Measurements from ENCODE around the gene LYST. TPM values are rescaled to one million over a fixed set of nuclear protein-coding genes. Genes with fewer than 3 reads are reported as not detected.
"Not testable (repeated sequence)": the region's sequence is repeated elsewhere in the genome, so short reads cannot be mapped to it uniquely, and the experiment has no call there.

LYST gene
- total RNA-seq, 1 experiment from 2014 or later, result 1.0 TPM

- no peak for DNase-seq (ENCODE audit: low spot score)
These were observed 44.0 kb downstream of the LYST start for GRCh38 chr1:235822685-235823084.

GRCh38 chr1:235821361-235821981 lies 45.2 kb downstream of the LYST start:
- DNase-seq (ENCODE audit: low spot score), result no peak

- no peak for DNase-seq (ENCODE audit: low spot score)
These were observed 46.6 kb downstream of the LYST start for GRCh38 chr1:235820061-235820460.

- DNase-seq (ENCODE audit: low spot score), result no peak
These were observed 48.0 kb downstream of the LYST start for GRCh38 chr1:235818632-235819136.

- no peak for DNase-seq (ENCODE audit: low spot score)
These were observed 49.5 kb downstream of the LYST start for GRCh38 chr1:235817101-235817728.

GRCh38 chr1:235809688-235810397 lies 56.9 kb downstream of the LYST start:
- no peak for DNase-seq (ENCODE audit: low spot score)

GRCh38 chr1:235808223-235808622 lies 58.5 kb downstream of the LYST start:
- no peak for DNase-seq (ENCODE audit: low spot score)

GRCh38 chr1:235806123-235806522 lies 60.6 kb downstream of the LYST start:
- no peak for DNase-seq (ENCODE audit: low spot score)

- DNase-seq (ENCODE audit: low spot score), result no peak
These were observed 63.9 kb downstream of the LYST start for GRCh38 chr1:235802573-235803346.

GRCh38 chr1:235799264-235799663 lies 67.4 kb downstream of the LYST start:
- no peak for DNase-seq (ENCODE audit: low spot score)

- DNase-seq (ENCODE audit: low spot score), result no peak
These were observed 75.1 kb downstream of the LYST start for GRCh38 chr1:235791532-235792060.

GRCh38 chr1:235790123-235790522 lies 76.6 kb downstream of the LYST start:
- no peak for DNase-seq (ENCODE audit: low spot score)

- not testable (repeated sequence) for DNase-seq (ENCODE audit: low spot score)
These were observed 80.3 kb downstream of the LYST start for GRCh38 chr1:235786227-235786898.

GRCh38 chr1:235784950-235785349 lies 81.8 kb downstream of the LYST start:
- no peak for DNase-seq (ENCODE audit: low spot score)

- DNase-seq (ENCODE audit: low spot score), result peak; percentile 43
These were observed 83.4 kb downstream of the LYST start for GRCh38 chr1:235783148-235783776.

GRCh38 chr1:235782601-235783000 lies 84.1 kb downstream of the LYST start:
- no peak for DNase-seq (ENCODE audit: low spot score)

GRCh38 chr1:235781807-235782206 lies 84.9 kb downstream of the LYST start:
- no peak for DNase-seq (ENCODE audit: low spot score)

GRCh38 chr1:235779770-235780169 lies 86.9 kb downstream of the LYST start:
- no peak for DNase-seq (ENCODE audit: low spot score)

GRCh38 chr1:235776396-235776795 lies 90.3 kb downstream of the LYST start:
- DNase-seq (ENCODE audit: low spot score), result no peak

- DNase-seq (ENCODE audit: low spot score), result no peak
These were observed 91.4 kb downstream of the LYST start for GRCh38 chr1:235775246-235775860.

Data from HT-29 (cell line).